ENCODE data around the gene AFF4.
A peak's percentile ranks its signal among the peaks of the same experiment; 100 is the strongest.
"Not testable (repeated sequence)": the region's sequence is repeated elsewhere in the genome, so short reads cannot be mapped to it uniquely, and the experiment has no call there.

AFF4 gene, protein sequence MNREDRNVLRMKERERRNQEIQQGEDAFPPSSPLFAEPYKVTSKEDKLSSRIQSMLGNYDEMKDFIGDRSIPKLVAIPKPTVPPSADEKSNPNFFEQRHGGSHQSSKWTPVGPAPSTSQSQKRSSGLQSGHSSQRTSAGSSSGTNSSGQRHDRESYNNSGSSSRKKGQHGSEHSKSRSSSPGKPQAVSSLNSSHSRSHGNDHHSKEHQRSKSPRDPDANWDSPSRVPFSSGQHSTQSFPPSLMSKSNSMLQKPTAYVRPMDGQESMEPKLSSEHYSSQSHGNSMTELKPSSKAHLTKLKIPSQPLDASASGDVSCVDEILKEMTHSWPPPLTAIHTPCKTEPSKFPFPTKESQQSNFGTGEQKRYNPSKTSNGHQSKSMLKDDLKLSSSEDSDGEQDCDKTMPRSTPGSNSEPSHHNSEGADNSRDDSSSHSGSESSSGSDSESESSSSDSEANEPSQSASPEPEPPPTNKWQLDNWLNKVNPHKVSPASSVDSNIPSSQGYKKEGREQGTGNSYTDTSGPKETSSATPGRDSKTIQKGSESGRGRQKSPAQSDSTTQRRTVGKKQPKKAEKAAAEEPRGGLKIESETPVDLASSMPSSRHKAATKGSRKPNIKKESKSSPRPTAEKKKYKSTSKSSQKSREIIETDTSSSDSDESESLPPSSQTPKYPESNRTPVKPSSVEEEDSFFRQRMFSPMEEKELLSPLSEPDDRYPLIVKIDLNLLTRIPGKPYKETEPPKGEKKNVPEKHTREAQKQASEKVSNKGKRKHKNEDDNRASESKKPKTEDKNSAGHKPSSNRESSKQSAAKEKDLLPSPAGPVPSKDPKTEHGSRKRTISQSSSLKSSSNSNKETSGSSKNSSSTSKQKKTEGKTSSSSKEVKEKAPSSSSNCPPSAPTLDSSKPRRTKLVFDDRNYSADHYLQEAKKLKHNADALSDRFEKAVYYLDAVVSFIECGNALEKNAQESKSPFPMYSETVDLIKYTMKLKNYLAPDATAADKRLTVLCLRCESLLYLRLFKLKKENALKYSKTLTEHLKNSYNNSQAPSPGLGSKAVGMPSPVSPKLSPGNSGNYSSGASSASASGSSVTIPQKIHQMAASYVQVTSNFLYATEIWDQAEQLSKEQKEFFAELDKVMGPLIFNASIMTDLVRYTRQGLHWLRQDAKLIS

DNA sequence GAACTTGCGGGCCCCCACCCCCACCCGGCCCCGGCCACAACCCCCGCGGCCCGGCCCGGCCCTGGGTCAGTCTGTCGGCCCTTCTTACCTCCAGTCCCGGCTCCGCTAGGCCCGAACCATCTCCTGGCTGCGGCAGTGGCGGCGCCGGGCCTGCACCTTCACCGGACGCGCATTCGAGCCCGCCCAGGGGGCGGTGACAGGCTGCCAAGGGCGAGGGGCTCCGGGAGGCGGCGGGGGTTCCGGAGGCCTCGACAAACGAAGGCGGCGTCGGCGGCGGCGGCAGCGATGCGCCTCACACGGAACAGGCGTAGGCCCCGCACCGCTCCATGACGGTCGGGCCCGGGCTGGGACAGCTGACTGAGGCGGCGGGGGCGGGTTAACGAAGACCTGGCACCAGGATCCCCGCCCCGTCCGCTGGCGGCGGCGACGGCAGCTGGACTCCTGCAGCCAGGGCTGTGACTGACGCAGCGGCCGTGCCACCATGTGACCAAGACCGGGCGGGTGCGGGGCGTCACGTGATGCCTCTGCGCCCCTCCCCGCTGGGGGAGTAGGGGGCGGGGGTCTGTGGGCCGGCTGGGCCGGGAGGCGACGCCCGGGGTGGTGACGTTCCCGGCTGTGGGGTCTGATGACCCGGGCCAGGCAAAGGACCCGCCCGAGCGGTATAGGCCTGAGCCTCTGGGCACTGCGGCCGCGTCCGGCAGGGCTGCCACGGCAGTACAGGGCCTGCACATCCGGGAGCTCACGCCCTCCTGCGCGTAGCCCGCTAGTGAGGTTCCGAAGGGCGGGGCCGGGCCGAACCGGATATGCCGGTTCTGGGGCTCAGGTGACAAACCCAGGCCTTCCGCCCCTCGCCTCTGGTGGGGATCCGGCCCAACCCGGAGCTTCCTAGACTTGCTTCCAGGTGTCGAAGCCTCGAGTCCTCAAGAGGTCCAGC is at the start of gene AFF4:
Gene AFF4 (minus strand): TSS at position 464 of the 934 bp plus-strand sequence. CDS start 26,445 bp downstream, outside the sequence.
- DNase-seq: peak; percentile 67

DNA sequence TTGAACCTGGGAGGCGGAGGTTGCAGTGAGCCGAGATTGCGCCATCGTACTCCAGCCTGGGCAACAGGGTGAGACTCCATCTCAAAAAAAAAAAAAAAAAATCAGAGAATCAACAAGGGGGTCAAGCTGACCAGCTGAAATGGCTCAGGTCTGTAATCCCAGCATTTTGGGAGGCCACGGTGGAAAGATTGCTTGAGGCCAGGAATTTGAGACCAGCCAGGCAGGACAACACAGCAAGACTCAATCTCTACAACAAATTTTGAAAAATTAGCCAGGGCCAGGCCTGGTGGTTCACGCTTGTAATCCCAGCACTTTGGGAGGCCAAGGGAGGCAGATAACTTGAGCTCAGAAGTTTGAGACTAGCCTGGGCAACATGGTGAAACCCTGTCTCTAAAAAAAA is 45.0 kb upstream of the AFF4 start:
- DNase-seq: not testable (repeated sequence)

DNA sequence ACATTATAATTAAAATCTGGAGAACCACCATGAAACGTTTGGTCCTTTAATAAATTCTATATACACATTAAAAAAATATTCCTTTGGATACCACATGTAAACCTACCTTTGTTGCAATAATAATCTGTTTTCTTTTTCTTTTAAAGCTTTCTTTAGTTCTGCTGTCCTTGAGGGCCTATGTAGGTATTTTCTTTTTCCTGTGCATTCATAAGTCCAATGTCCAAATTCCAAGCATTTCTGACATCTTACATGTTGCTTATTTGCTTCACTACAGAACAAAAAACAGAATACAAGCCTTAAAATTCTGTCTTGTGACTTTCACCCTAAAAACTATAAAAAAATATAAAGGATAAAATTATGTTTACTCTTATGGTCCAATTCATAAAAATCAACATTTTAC is 43.2 kb upstream of the AFF4 start:
- no peak for DNase-seq

DNA sequence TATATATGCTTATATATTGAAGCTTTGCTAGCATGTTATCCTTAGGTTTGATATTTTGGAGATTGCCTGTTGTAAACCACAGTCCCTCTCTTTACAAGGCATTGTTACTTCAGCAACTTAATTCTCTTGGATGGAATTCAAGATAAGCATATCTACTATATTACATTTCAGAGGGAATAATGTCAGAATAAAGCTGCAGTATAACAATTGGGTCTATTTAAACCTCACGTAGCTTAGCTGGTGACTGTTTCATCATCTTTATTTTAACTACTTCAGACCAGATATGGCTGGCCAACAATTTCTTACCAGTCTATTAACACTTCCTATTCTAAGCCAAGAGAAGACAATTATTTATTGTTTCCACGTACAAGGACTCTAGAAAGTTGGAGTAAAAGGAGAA is 35.8 kb upstream of the AFF4 start:
- DNase-seq: no peak

DNA sequence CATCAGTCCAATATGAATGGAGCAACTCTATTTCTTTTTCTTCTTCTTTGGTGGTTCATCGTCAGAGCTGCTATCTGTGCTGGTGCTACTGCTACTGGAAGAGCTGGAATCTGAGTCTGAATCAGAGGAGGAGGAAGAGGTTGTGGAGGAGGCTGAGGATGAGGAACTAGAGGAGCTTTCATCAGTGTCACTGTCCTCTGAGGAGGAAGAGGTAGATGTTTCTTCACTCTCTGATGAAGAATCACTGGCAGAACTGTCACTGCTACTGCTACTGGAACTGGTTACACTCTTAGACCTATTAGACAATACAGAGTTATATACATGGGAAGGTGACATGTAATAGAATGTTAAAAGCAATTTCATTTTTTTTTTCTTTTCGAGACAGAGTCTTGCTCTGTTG is 35.1 kb upstream of the AFF4 start:
- no peak for DNase-seq

DNA sequence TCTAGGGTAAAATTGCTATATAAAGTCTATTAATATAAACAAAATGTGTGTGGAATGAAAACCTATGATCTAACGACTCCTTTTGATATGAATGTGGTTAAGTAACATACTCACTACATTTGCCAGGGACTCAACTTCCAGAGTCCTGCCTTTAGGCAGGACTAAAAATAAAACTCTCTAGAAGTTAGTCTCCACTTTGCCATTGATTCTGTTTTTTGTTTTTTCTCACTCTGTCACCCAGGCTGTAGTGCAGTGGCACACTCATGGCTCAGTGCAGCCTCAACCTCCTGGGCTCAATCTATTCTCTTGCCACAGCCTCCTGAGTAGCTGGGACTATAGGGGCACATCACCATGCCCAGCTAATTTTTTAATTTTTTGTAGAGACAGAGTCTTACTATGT is 32.9 kb upstream of the AFF4 start:
- DNase-seq: no peak

DNA sequence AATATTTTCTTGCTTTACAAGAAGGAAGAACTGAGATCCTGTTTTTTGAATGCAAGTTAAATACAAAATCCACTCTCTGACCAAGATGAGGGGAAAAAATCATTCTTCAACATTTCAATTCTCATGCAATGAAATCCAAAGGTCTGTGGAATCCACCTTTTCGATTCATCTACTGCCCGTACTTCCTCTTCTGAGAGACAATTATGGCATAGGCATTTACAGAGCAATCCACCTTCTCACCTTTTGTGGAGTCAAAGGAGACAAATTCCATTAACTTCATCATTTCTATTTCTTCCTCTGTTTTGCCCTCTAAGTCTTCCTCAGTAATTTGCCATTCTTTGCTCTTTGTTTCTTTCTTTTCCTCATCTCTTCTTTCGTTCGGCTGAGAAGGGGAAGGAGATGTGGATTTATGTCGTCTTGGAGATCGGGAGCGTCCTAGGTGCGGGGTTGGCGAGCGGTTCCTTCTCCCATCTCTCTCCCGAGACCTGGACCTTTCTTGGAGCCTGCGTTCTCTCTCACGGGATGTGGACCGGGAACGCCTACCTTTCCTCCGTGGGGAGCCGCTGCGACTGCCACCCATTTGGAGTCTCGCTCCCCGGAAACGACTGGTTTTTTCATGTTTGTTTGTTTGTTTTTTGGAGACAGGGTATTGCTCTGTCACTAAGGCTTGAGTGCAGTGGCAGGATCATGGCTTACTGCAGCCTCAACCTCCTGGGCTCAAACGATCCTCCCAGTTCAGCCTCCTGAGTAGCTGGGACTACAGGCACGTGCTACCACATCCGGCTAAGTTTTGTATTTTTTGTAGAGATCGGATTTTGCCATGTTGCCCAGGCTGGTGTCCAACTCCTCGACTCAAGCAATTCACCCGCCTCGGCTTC is 24.3 kb upstream of the AFF4 start:
- DNase-seq: no peak

DNA sequence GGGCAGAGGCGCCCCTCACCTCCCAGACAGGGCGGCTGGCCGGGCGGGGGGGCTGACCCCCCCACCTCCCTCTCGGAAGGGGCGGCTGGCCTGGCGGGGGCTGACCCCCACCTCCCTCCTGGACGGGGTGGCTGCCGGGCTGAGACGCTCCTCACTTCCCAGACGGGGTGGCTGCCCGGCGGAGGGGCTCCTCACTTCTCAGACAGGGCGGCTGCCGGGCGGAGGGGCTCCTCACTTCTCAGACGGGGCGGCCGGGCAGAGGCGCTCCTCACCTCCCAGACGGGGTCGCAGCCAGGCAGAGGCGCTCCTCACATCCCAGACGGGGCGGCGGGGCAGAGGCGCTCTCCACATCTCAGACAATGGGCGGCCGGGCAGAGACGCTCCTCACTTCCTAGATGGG is 19.5 kb upstream of the AFF4 start:
- not testable (repeated sequence) for DNase-seq

DNA sequence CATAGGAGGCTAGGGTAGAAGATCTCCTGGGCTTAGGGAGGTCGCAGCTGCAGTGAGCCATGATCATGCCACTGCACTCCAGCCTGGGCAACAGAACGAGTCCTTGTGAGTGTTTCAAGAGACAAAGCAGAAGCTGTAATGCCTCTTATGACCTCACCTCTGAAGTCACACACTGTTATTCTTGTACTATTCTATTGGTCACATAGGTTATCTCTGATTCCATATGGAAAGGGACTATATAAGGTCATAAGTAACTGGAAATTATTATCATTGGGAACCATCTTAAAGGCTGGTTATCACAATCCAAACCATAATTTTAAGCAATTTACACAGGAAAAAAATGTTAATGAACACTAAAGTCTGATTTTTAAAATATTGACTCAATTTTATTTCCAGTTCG is 17.9 kb upstream of the AFF4 start:
- DNase-seq: no peak

DNA sequence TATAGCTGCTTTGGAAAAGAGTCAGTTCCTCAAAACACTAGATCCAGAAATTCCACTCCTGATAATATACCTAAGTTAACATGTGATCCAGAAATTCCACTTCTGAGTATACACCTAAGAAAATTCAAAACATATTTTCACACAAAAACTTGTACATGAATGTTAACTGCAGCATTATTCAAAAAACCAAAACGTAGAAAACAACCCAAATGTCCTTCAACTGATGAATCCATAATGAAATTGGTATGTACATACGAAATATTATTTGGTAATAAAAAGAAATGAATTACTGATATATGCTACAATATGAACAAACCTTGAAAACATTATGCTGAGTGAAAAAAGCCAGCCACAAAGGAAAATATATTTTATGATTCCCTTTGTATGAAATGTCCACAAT is 16.5 kb upstream of the AFF4 start:
- DNase-seq: no peak

DNA sequence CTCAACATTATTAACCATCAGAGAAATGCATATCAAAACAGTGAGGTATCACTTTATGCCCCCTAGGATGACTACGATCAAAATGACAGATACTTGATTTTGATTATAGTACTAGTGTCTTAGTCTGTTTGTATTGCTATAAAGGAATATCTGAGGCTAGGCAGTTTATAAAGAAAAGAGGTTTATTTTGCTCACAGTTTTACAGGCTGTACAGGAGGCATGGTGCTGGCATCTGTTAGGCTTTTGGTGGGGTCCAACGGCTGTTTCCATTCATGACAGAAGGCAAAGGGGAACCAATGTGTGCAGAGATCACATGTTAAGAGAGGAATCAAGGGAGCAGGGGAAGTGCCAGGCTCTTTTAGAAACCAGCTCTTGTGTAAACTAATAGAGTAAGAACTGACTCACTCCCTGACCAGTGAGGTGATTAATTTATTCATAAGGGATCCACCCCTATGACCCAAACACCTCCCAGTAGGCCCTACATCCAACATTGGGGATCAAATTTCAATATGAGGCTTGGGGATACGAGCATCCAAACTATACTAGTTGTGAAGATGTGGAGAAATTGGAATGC is 16.0 kb upstream of the AFF4 start:
- DNase-seq: no peak

DNA sequence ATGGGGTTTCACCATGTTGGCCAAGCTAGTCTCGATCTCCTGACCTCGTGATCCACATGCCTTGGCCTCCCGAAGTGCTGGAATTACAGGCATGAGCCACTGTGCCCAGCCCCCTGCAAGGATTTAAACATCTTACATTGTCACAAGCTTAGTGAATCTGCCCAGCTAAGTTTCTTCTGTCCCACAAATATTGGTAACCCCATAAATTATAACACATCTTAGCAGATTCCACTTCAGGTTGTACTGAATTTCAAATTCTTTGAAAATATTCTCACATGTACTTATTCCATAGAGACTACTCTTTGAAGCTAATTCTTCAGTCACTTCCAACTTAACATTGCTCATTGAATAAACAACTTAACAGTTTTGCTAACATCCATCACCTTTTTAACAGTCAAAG is 13.4 kb upstream of the AFF4 start:
- no peak for DNase-seq

DNA sequence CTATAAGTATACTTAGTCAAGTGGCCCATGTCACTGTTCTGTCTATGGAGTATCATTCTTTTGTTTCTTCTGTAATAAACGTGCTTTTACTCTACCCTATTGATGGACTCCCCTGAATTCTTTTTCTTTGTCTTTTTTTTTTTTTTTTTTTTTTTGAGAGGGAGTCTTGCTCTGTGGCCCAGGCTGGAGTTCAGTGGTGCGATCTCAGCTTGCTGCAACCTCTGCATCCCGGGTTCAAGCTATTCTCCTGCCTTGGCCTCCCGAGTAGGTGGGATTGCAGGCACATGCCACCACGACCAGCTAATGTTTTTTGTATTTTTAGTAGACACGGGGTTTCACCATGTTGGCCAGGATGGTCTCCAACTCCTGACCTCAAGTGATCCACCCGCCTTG is 9.0 kb upstream of the AFF4 start:
- not testable (repeated sequence) for DNase-seq

DNA sequence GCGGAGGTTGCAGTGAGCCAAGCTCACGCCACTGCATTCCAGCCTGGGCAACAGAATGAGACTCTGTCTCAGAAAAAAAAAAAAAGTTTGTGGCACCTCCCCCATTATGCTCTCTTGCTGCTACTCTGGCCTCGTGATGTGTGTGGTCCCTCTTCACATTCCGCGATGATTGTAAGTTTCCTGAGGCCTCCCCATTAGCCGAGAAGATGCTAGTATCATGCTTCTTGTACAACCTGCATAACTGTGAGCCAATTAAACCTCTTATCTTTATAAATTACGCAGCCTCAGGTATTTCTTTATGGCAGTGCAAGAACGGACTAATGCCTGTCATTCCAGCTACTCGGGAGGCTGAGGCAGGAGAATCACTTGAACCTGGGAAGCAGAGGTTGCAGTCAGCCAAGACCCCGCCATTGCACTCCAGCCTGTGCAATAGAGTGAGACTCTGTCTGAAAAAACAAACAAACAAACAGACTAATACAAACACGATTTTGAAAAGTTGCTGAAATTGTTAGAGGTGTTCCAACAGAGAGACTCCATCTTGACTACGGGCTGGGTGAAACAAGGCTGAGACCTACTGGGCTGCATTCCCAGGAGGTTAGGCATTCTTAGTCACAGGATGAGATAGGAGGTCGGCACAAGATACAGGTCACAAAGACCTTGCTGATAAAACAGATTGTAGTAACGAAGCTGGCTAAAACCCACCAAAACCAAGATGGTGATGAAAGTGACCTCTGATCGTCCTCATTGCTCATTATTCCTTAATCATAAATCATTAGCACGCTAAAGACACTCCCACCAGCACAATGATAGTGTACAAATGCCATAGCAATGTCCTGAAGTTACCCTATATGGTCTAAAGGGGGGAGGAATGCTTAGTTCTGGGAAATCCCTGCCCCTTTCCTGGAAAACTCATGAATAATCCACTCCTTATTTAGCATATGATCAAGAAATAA is 8.3 kb upstream of the AFF4 start:
- no peak for DNase-seq

DNA sequence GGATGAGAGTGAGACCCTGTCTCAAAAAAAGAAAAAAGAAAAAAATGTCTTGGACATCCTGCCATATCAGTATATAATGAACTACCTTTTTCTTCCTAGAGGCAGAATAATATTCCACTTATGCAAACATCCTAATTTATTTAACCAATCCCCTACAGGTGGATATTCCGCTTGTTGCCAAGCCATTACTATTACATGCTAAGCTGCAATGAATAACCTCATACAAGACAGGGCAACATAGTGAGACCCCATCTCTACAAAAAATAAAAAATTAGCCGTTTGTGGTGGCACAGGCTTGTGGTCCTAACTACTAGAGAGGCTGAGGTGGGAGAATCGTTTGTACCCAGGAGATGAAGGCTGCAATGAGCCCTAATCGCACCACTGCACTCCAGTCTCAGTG is 1.7 kb upstream of the AFF4 start:
- DNase-seq: no peak

DNA sequence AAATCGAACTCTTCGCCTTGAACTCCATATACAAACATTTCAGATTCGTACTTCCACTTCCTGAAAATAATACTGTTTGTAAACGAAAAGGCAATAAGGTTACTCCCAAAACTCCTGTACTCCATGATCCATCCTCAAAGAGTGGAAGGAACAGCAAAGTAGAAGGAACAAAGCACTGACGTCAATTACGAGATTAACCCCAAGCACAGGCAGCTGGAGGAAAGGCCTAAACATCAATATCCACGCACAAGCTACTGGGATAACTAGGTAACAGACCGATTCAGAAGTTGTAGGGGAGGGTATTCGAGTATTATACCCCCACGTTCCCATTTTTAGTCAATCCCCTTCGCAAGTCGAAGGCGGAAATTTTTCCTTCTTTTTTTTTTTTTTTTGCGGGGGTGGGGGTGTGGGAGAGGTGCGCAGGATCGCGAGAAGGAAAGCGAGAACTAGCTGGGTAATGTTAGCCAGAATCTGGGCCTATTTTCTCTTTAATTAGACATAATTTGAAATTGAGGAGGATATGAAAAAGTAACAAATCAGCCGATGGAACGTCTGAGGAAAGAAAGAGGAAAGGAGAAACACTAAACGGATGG is 909 bp downstream of the AFF4 start:
- DNase-seq: peak; percentile 6

DNA sequence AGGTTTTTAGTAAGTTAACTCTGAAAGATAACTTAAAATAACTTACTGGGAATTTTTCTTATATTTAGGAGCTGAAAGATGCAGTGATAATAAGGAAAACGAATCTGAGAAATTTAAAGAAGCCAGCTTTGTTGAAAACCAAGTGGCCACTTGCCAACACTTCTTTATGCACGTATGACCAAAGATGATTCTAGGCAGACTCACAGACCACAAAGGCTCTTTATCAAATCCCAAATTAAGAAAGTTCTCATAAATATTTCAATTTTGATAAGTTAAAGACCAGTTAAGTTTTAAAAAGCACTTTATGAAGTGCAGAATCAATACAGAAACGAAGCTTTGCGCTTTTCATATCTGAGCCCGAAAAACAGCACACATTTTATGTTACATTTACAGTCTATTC is 1.5 kb downstream of the AFF4 start:
- no peak for DNase-seq

DNA sequence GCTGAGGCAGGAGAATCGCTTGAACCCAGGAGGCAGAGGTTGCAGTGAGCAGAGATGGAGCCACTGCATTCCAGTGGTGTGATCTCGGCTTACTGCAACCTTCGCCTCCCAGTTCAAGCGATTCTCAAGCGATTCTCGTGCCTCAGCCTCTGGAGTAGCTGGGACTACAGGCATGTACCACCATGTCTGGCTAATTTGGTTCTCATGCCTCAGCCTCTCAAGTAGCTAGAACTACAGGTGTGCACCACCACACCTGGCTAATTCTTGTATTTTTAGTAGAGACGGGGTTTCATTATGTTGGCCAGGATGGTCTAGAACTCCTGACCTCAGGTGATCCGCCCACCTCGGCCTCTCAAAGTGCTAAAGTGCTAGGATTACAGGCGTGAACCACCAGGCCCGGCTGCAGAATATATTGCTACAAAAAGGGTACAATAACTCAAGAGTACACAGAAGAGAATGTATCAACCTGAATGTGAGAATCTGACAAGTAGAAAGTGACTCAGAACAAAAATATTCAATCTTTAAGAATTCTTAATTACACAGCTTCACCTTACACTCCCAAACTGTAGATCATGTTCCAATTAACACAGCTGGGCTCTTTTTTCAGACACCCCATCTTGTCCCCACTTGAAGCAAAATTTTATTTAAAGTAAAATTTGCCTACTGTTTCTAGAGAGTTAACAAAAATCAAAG is 2.2 kb downstream of the AFF4 start:
- DNase-seq: not testable (repeated sequence)
